ENCODE measurements around the gene COA1.
"Not testable (repeated sequence)": the region's sequence is repeated elsewhere in the genome, so short reads cannot be mapped to it uniquely, and the experiment has no call there.

The COA1 gene

GRCh38 chr7:43631559-43631958 is 97.8 kb downstream of the COA1 start:
- Mint-ChIP-seq H3K27ac (peak overlapping the region; percentile 18), H3K36me3 (peaks cover 72% of the 10 kb centered on the region), H3K9me3 (no peaks in the 10 kb centered on the region), H3K4me3 (peak overlapping the region; percentile 7), H3K4me1 (peaks cover 79% of the 10 kb centered on the region)
- DNase-seq (ENCODE audit: low spot score in 2 of 2) (no peak), ATAC-seq (peak; percentile 66)

GRCh38 chr7:43630482-43630881 is 98.8 kb downstream of the COA1 start:
- Mint-ChIP-seq H3K4me3 (no peak overlapping the region), H3K4me1 (peaks cover 81% of the 10 kb centered on the region), H3K9me3 (no peaks in the 10 kb centered on the region), H3K27ac (peak overlapping the region; percentile 18), H3K36me3 (peaks cover 62% of the 10 kb centered on the region)
- no peak for ATAC-seq
- no peak for DNase-seq (ENCODE audit: low spot score in 2 of 2)

GRCh38 chr7:43629857-43630256 is 99.5 kb downstream of the COA1 start:
- Mint-ChIP-seq H3K4me3 (no peak overlapping the region), H3K9me3 (no peaks in the 10 kb centered on the region), H3K36me3 (peaks cover 57% of the 10 kb centered on the region), H3K4me1 (peaks cover 83% of the 10 kb centered on the region), H3K27ac (peak overlapping the region; percentile 76)
- ATAC-seq (no peak), DNase-seq (ENCODE audit: low spot score in 2 of 2) (peak in 1 of 2 donors; percentile 43)

DNA sequence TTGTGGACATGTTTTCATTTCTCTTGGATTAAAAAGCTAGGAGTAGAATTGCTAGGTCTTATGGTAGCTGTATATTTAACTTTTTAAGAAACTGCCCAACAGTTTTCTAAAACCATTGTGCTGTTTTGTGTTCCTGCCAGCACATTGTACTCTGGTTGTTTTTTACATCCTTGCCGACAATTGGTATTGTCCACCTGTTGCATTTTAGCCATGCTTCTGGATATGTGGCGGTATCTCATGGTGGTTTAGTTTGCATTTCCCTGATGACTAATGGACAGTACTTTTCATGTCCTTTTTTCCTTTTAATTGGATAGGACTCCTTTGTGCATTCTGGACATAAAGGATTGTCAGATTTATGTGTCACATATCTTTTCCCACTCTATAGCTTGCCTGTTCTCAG is 100.9 kb downstream of the COA1 start:
- ATAC-seq: no peak
- no peak overlapping the region for H3K4me3 Mint-ChIP-seq
- peak overlapping the region; percentile 76 for H3K27ac Mint-ChIP-seq
- H3K4me1 Mint-ChIP-seq: peaks cover 78% of the 10 kb centered on the region
- no peaks in the 10 kb centered on the region for H3K9me3 Mint-ChIP-seq
- H3K36me3 Mint-ChIP-seq: peaks cover 45% of the 10 kb centered on the region
- DNase-seq (ENCODE audit: low spot score in 2 of 2): no peak

DNA sequence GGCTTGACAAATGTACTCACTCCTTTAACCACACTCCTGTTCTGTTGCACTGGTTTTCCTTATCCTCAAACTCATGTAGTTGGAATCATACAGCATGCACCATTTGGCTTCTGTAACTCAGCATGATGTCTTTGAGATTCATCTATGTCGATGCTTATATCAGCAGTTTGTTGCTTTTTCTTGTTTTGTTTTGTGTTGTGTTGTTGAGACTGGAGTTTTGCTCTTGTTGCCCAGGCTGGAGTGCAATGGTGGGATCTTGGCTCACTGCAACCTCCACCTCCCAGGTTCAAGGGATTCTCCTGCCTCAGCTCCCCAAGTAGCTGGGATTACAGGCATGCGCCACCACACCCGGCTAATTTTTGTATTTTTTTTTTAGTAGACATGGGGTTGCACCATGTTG is 101.5 kb downstream of the COA1 start:
- not testable (repeated sequence) for H3K4me3 Mint-ChIP-seq
- H3K27ac Mint-ChIP-seq: peak overlapping the region; percentile 75

DNA sequence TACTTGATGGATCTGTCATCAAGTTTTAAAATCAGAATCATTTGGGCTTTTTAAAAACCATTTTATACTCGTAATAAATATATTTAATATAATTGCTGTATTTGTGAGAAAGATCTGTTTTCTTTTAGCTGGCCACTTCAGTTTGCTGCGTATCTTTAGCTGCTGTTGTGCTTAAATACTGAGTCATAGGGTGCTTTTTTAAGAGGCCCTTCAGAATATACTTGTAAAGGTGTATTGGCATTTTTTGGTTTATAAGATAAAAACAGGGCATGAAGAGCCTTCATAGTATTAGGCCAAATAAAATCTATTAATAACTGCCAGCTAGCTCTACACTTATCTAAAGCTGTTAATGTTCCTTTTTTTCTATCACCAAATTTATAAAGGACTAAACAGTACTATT is 102.6 kb downstream of the COA1 start:
- DNase-seq (ENCODE audit: low spot score in 2 of 2) (no peak), ATAC-seq (no peak)
- Mint-ChIP-seq H3K9me3 (no peaks in the 10 kb centered on the region), H3K36me3 (peaks cover 27% of the 10 kb centered on the region), H3K4me1 (peaks cover 79% of the 10 kb centered on the region), H3K4me3 (no peak overlapping the region), H3K27ac (peak overlapping the region; percentile 75)

More for the DNA sequence above, 101.5 kb downstream of the COA1 start:
- not testable (repeated sequence) for DNase-seq (ENCODE audit: low spot score in 2 of 2); H3K9me3 Mint-ChIP-seq; ATAC-seq
- peaks cover 77% of the 10 kb centered on the region for H3K4me1 Mint-ChIP-seq
- H3K36me3 Mint-ChIP-seq: peaks cover 38% of the 10 kb centered on the region

- Mint-ChIP-seq H3K4me1 (peaks cover 77% of the 10 kb centered on the region), H3K27ac (peak overlapping the region; percentile 48), H3K4me3 (peak overlapping the region; percentile 17), H3K9me3 (no peaks in the 10 kb centered on the region), H3K36me3 (peaks cover 20% of the 10 kb centered on the region)
- peak in 1 of 2 donors; percentile 48 for DNase-seq (ENCODE audit: low spot score in 2 of 2)
- ATAC-seq: peak; percentile 41
Observed at GRCh38 chr7:43625980-43626379, 103.3 kb downstream of the COA1 start.

DNA sequence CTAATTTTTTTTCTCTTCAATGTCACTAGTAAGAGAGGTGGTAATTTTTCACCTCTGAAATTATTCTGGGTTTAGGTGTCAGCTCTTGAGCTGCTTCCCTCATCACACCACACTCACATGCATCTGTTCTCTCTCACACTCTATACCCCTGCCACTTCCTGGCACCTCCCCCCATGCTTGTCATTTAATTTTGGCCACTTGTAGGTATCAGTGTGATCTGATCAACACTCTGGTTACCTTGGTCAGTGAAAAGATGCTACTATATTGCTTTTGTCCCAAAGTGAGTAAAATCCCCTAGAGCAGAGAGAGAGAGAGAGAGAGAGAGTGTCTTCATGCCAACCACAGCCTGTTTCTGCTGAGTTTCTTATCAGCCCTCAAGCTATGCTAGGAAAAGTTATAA is 103.9 kb downstream of the COA1 start:
- Mint-ChIP-seq H3K27ac (peak overlapping the region; percentile 48), H3K4me3 (peak overlapping the region; percentile 17), H3K36me3 (peaks cover 15% of the 10 kb centered on the region), H3K4me1 (peaks cover 72% of the 10 kb centered on the region), H3K9me3 (no peaks in the 10 kb centered on the region)
- ATAC-seq (peak; percentile 90), DNase-seq (ENCODE audit: low spot score in 2 of 2) (peak in 1 of 2 donors; percentile 69)

GRCh38 chr7:43624156-43624555 is 105.2 kb downstream of the COA1 start:
- Mint-ChIP-seq H3K9me3 (no peaks in the 10 kb centered on the region), H3K36me3 (peaks cover 5% of the 10 kb centered on the region), H3K4me1 (peaks cover 67% of the 10 kb centered on the region), H3K4me3 (no peak overlapping the region), H3K27ac (no peak overlapping the region)
- DNase-seq (ENCODE audit: low spot score in 2 of 2) (no peak), ATAC-seq (no peak)

GRCh38 chr7:43621729-43622448 is 107.4 kb downstream of the COA1 start:
- H3K36me3 Mint-ChIP-seq: no peaks in the 10 kb centered on the region
- H3K4me1 Mint-ChIP-seq: peaks cover 51% of the 10 kb centered on the region
- ATAC-seq: peak; percentile 79
- no peak for DNase-seq (ENCODE audit: low spot score in 2 of 2)
- no peaks in the 10 kb centered on the region for H3K9me3 Mint-ChIP-seq
- H3K4me3 Mint-ChIP-seq: peak overlapping the region; percentile 33
- H3K27ac Mint-ChIP-seq: peak overlapping the region; percentile 11

DNA sequence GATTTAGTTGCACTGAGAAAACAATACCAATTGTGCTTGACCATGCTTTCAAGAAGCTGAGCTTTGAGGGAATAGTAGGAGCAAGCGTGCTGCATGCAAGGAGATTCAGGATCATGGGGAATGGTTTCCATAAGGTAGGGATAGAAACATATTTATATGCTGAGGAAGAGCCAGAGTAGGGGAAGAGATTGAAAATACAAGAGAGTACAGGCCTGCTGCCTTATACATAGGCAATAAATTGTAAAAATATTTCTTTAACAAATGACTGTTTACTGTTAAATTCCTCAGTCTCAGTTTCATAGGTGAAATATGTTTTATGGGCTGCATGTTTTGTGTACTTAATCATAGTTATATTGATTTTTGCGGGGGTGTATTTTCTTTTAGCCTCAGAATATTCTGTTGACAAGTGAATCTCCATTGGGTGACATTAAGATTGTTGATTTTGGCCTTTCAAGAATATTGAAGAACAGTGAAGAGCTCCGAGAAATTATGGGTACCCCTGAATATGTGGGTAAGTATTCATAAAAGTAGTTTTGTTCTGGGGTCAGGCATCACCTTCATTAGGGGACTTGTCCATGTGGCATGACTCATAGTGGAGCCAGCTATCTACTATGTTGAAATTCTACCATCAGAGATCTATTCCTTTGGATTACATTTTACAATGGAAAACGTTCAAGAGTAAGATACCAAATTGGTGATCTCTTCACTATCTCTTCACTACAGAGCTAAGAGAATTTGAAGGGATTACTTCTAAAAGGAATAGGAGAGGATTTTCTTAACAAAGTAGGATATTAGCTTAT is 109.9 kb downstream of the COA1 start:
- H3K9me3 Mint-ChIP-seq: no peaks in the 10 kb centered on the region
- peaks cover 37% of the 10 kb centered on the region for H3K4me1 Mint-ChIP-seq
- no peak for DNase-seq (ENCODE audit: low spot score in 2 of 2)
- no peak overlapping the region for H3K27ac Mint-ChIP-seq
- H3K36me3 Mint-ChIP-seq: no peaks in the 10 kb centered on the region
- ATAC-seq: no peak
- H3K4me3 Mint-ChIP-seq: no peak overlapping the region

- Mint-ChIP-seq H3K27ac (no peak overlapping the region), H3K4me1 (peaks cover 41% of the 10 kb centered on the region), H3K9me3 (no peaks in the 10 kb centered on the region)
Observed at GRCh38 chr7:43618073-43618472, 111.2 kb downstream of the COA1 start.

DNA sequence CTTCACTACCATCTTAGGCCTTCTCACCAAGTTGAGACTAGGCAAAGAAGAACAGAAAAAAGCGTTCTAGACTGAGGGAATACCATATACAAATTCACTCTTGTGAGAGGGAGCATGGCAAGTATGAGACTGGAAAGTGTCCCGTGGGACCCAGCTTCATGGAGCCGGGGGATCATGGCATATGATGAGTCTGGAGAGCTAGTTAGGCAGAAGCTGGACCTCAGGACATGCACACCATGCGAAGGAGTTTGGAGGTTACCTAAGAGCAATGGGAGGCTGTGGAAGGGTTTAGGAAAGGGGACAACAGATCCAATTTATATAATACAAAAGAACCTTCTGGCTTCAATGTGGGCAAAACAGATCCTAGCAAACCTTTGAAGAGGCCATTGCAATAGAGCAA is 112.3 kb downstream of the COA1 start:
- no peak for DNase-seq (ENCODE audit: low spot score in 2 of 2)
- no peak overlapping the region for H3K4me3 Mint-ChIP-seq
- no peaks in the 10 kb centered on the region for H3K36me3 Mint-ChIP-seq
- peaks cover 41% of the 10 kb centered on the region for H3K4me1 Mint-ChIP-seq
- H3K27ac Mint-ChIP-seq: no peak overlapping the region
- no peaks in the 10 kb centered on the region for H3K9me3 Mint-ChIP-seq
- ATAC-seq: no peak

More at GRCh38 chr7:43618073-43618472, 111.2 kb downstream of the COA1 start:
- no peak overlapping the region for H3K4me3 Mint-ChIP-seq
- no peak for DNase-seq (ENCODE audit: low spot score in 2 of 2)
- H3K36me3 Mint-ChIP-seq: no peaks in the 10 kb centered on the region
- no peak for ATAC-seq

DNA sequence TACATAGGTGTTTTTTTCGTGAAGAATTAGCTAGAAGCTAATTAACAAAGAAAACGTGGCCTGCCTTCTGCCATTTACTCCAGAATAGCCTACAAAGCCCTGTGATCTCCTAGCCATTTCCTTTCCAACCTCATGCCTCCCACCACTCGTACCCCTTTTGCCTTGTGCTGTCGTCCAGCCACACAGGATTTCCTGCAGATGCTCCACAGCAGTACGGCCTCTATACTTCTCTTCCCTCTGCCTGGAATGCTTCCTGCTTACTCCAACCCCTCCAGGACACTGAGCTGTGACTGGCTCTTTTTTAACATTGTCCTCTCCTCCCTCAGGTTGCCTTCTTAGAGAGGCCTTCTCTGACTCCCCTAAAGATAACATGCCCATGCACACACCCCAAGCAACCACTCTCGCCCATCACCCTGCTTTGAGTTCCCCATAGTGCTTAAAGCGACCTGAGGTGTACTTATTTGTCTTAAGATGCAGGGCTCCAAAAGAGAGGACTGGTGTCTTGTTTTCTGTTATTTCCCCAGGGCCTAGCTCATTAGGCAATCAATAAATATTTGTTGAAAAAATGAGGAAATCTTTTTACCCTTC is 113.7 kb downstream of the COA1 start:
- no peak overlapping the region for H3K27ac Mint-ChIP-seq
- H3K9me3 Mint-ChIP-seq: no peaks in the 10 kb centered on the region
- peaks cover 39% of the 10 kb centered on the region for H3K4me1 Mint-ChIP-seq
- no peak overlapping the region for H3K4me3 Mint-ChIP-seq
- no peaks in the 10 kb centered on the region for H3K36me3 Mint-ChIP-seq
- DNase-seq (ENCODE audit: low spot score in 2 of 2) (no peak), ATAC-seq (no peak)

Measured in stimulated activated effector memory CD8-positive, alpha-beta T cell treated with anti-CD3 and anti-CD28 coated beads, Interleukin-12 subunit alpha, Interleukin-12 subunit beta, amount 100 ng/mL, for 72 hours (primary cell).